Measurements from ENCODE around the gene CNTNAP5. TPM values are rescaled to one million over a fixed set of nuclear protein-coding genes. Genes with fewer than 3 reads are reported as not detected.

CNTNAP5 gene
- total RNA-seq, 1 experiment from 2014 or later = 0.48 TPM

GRCh38 chr2:124001696-124002430 is 23.2 kb upstream of the CNTNAP5 start:
- no CpG with 5 or more reads among the region's 11 CpGs for WGBS (ENCODE audit: extremely low coverage, insufficient read length, low lambda C conversion rate)
- H3K4me1 Mint-ChIP-seq = no peaks in the 10 kb centered on the region
- Histone ChIP-seq H2AK5ac (ENCODE audit: insufficient read length, low read length) (no peak overlapping the region), H3K9ac (ENCODE audit: extremely low read depth, insufficient read length, low read length) (no peak overlapping the region), H3K4ac (ENCODE audit: low read depth, low read length) (no peak overlapping the region), H3K27ac (ENCODE audit: insufficient read length, low read depth, low read length) (no peak overlapping the region), H3K9me3 (ENCODE audit: control insufficient read depth, low read depth, low read length) (no peaks in the 10 kb centered on the region), H3T11ph (ENCODE audit: low read length) (no peak overlapping the region), H3K79me1 (ENCODE audit: insufficient read depth, low read depth, low read length, poor library complexity, severe bottlenecking) (no peaks in the 10 kb centered on the region), H2BK20ac (ENCODE audit: low read depth, low read length, poor library complexity, severe bottlenecking) (no peak overlapping the region), H3K56ac (ENCODE audit: insufficient read length, low read depth, low read length) (no peak overlapping the region), H2BK5ac (ENCODE audit: insufficient read length, low read length) (no peak overlapping the region), H3K27me3 (ENCODE audit: insufficient read depth, low read length) (no peaks in the 10 kb centered on the region), H3K23ac (ENCODE audit: insufficient read length, low read depth, low read length) (no peak overlapping the region), H3K4me2 (ENCODE audit: insufficient read depth, insufficient read length, low read length) (no peak overlapping the region), H2BK120ac (ENCODE audit: low read depth, low read length, poor library complexity, severe bottlenecking) (no peak overlapping the region), H3K79me2 (ENCODE audit: insufficient read depth, low read length) (no peaks in the 10 kb centered on the region), H3K18ac (ENCODE audit: insufficient read length, low read depth, low read length) (no peak overlapping the region), H4K91ac (ENCODE audit: insufficient read length, low read depth, low read length) (no peak overlapping the region), H3K4me1 (ENCODE audit: insufficient read depth, low read length) (no peaks in the 10 kb centered on the region), H2AFZ (ENCODE audit: low read length) (no peak overlapping the region), H4K5ac (ENCODE audit: insufficient read length, low read depth, low read length) (no peak overlapping the region), H4K8ac (replicated peaks; ENCODE audit: insufficient read length, low read depth, low read length) (no peak overlapping the region), H4K20me1 (ENCODE audit: control insufficient read depth, insufficient read depth, insufficient read length) (no peaks in the 10 kb centered on the region), H3K14ac (ENCODE audit: insufficient read depth, low read length) (no peak overlapping the region), H2BK12ac (ENCODE audit: insufficient read length, low read depth, low read length) (no peak overlapping the region), H3K23me2 (ENCODE audit: insufficient read length, low read depth, low read length, poor library complexity, severe bottlenecking) (no peaks in the 10 kb centered on the region), H2BK15ac (ENCODE audit: low read depth, low read length) (no peak overlapping the region)
- no peaks in the 10 kb centered on the region for H3K27me3 Mint-ChIP-seq (ENCODE audit: low read depth)
- no peak overlapping the region for H3K27ac Mint-ChIP-seq
- H3K36me3 Mint-ChIP-seq (ENCODE audit: insufficient read depth in 1 of 3, low read depth in 3 of 3) = no peaks in the 10 kb centered on the region
- TF ChIP-seq CTCF (conservative IDR thresholded peaks at IDR 0.05) = no peak
- H3K4me3 Mint-ChIP-seq = no peak overlapping the region
- DNase-seq = no peak
- H3K9me3 Mint-ChIP-seq = no peaks in the 10 kb centered on the region
